ENCODE data around the gene HELZ. TPM values are rescaled to one million over a fixed set of nuclear protein-coding genes. Genes with fewer than 3 reads are reported as not detected.

The HELZ gene
- polyA plus RNA-seq, 3 donors: 24.8 to 44.1 (median 39.9) TPM

DNA sequence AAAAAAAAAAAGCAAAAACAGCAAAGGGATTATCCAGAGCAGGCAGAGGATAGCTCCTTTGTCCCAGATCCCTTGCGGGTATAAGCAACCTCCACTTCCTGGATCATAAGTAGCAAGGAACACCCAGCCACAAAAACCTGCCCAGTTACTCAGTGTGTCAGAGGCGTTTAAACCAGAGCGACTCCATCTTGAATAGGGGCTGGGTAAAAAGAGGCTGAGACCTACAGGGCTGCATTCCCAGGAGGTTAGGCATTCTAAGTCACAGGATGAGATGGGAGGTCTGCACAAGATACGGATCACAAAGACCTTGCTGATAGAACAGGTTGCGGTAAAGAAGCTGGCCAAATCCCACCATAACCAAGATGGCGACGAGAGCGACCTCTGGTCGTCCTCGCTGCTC lies 33.4 kb upstream of the HELZ start:
- Mint-ChIP-seq H3K27me3 (ENCODE audit: low read depth in 3 of 3) (peaks cover 0 to 4% (median 3%) of the 10 kb centered on the region in 3 donors), H3K36me3 (no peaks in the 10 kb centered on the region), H3K27ac (no peak overlapping the region), H3K9me3 (peaks cover 0 to 6% (median 0%) of the 10 kb centered on the region in 7 donors), H3K4me1 (peaks cover 7% of the 10 kb centered on the region), H3K4me3 (no peak overlapping the region)
- DNase-seq: no peak
- no peak overlapping the region for H3K4me2 ChIP-seq (replicated peaks; ENCODE audit: extremely low read depth, low read length, poor library complexity, severe bottlenecking)
- no peak overlapping the region for H3K9ac ChIP-seq (ENCODE audit: insufficient read depth, low read length, poor library complexity, severe bottlenecking)
- intact Hi-C loops (cut with micrococcal nuclease): no loop called here
- H4K20me1 ChIP-seq (ENCODE audit: insufficient read depth, low read length): no peaks in the 10 kb centered on the region
- no peaks in the 10 kb centered on the region for H3K27me3 ChIP-seq (ENCODE audit: control insufficient read depth in 2 of 2, insufficient read depth in 2 of 2, low read length in 2 of 2)
- H3K79me2 ChIP-seq (ENCODE audit: insufficient read depth, low read length): no peaks in the 10 kb centered on the region
- TF ChIP-seq, protein P1, sequence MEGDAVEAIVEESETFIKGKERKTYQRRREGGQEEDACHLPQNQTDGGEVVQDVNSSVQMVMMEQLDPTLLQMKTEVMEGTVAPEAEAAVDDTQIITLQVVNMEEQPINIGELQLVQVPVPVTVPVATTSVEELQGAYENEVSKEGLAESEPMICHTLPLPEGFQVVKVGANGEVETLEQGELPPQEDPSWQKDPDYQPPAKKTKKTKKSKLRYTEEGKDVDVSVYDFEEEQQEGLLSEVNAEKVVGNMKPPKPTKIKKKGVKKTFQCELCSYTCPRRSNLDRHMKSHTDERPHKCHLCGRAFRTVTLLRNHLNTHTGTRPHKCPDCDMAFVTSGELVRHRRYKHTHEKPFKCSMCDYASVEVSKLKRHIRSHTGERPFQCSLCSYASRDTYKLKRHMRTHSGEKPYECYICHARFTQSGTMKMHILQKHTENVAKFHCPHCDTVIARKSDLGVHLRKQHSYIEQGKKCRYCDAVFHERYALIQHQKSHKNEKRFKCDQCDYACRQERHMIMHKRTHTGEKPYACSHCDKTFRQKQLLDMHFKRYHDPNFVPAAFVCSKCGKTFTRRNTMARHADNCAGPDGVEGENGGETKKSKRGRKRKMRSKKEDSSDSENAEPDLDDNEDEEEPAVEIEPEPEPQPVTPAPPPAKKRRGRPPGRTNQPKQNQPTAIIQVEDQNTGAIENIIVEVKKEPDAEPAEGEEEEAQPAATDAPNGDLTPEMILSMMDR (IDR thresholded peaks at IDR 0.05): no peak
- no peaks in the 10 kb centered on the region for H3K36me3 ChIP-seq (replicated peaks in 1 of 2; ENCODE audit: control insufficient read depth in 1 of 2, insufficient read depth in 2 of 2, low read length in 2 of 2)
- peaks cover 6 to 7% of the 10 kb centered on the region in 2 donors for H3K4me1 ChIP-seq (ENCODE audit: control insufficient read depth in 1 of 2, insufficient read depth in 2 of 2, low read length in 2 of 2)
- H3K4me3 ChIP-seq (replicated peaks in 1 of 3; ENCODE audit: low read depth in 2 of 3, low read length in 3 of 3): no peak overlapping the region
- no peak overlapping the region for H2AFZ ChIP-seq (ENCODE audit: insufficient read depth, low read depth, low read length, poor library complexity, severe bottlenecking)
- 100% methylated on average over 2 of the region's 10 CpGs for WGBS (ENCODE audit: insufficient coverage)
- no peaks in the 10 kb centered on the region for H3K9me3 ChIP-seq (replicated peaks in 1 of 2; ENCODE audit: control insufficient read depth in 1 of 2, insufficient read depth in 1 of 2, low read length in 2 of 2)
- H3K27ac ChIP-seq (ENCODE audit: low read depth in 1 of 2, low read length in 2 of 2): no peak overlapping the region

DNA sequence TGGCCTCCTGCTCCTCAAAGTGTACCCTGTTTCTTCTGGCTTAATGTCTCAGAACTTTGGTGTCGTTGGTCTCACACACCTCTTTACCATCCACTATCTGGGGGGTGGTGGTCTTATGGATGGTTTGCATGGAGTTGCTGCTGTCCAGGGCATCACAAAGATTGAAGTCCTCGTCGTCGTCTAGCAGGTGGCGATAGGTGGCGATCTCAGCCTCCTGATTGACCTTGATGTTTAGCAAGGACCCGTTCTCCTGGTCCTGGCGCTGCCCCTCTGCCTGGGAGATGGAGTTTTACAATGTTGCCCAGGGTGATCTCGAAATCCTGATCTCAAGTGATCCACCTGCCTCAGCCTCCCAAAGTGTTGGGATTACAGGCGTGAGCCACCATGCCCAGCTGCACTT lies 31.1 kb upstream of the HELZ start:
- H3K27ac ChIP-seq (ENCODE audit: low read depth in 1 of 2, low read length in 2 of 2): no peak overlapping the region
- H3K79me2 ChIP-seq (ENCODE audit: insufficient read depth, low read length): no peaks in the 10 kb centered on the region
- peak overlapping the region in 2 of 7 donors; percentile 42 to 71 for H3K27ac Mint-ChIP-seq
- no peaks in the 10 kb centered on the region for H3K36me3 Mint-ChIP-seq
- no peak overlapping the region for H3K9ac ChIP-seq (ENCODE audit: insufficient read depth, low read length, poor library complexity, severe bottlenecking)
- TF ChIP-seq, protein P1 (IDR thresholded peaks at IDR 0.05): no peak
- peaks cover 15% of the 10 kb centered on the region for H3K4me1 Mint-ChIP-seq
- WGBS (ENCODE audit: insufficient coverage): 78% methylated on average over 7 of the region's 10 CpGs
- no peak overlapping the region for H2AFZ ChIP-seq (ENCODE audit: insufficient read depth, low read depth, low read length, poor library complexity, severe bottlenecking)
- no peak overlapping the region for H3K4me2 ChIP-seq (replicated peaks; ENCODE audit: extremely low read depth, low read length, poor library complexity, severe bottlenecking)
- intact Hi-C loops (cut with micrococcal nuclease): no loop called here
- no peak overlapping the region for H3K4me3 ChIP-seq (replicated peaks in 1 of 3; ENCODE audit: low read depth in 2 of 3, low read length in 3 of 3)
- no peaks in the 10 kb centered on the region for H4K20me1 ChIP-seq (ENCODE audit: insufficient read depth, low read length)
- no peaks in the 10 kb centered on the region for H3K9me3 ChIP-seq (replicated peaks in 1 of 2; ENCODE audit: control insufficient read depth in 1 of 2, insufficient read depth in 1 of 2, low read length in 2 of 2)
- no peaks in the 10 kb centered on the region for H3K36me3 ChIP-seq (replicated peaks in 1 of 2; ENCODE audit: control insufficient read depth in 1 of 2, insufficient read depth in 2 of 2, low read length in 2 of 2)
- peaks cover 6 to 9% of the 10 kb centered on the region in 2 donors for H3K4me1 ChIP-seq (ENCODE audit: control insufficient read depth in 1 of 2, insufficient read depth in 2 of 2, low read length in 2 of 2)
- no peaks in the 10 kb centered on the region for H3K27me3 ChIP-seq (ENCODE audit: control insufficient read depth in 2 of 2, insufficient read depth in 2 of 2, low read length in 2 of 2)
- H3K9me3 Mint-ChIP-seq: peaks cover 0 to 3% (median 0%) of the 10 kb centered on the region in 7 donors
- DNase-seq: no peak
- no peak overlapping the region for H3K4me3 Mint-ChIP-seq
- peaks cover 0 to 6% (median 5%) of the 10 kb centered on the region in 3 donors for H3K27me3 Mint-ChIP-seq (ENCODE audit: low read depth in 3 of 3)

Data from CD14-positive monocyte (primary cell).